Esophagus muscularis mucosa (tissue), 4 donors: ENCODE measurements around the gene HSD3B1.

Experiments used
- EP300 ChIP-seq: sonication (generic); formaldehyde crosslinking; IDR thresholded peaks from one replicate; pipeline ENCODE4 v1.6.1; 2017; ENCODE audit warnings: antibody characterized with exemption
- POLR2A ChIP-seq: fragments of 450-650 bp; IDR thresholded peaks from one replicate; pipeline ENCODE4 v1.6.1; 2017; ENCODE audit warnings: antibody characterized with exemption, moderate library complexity, mild to moderate bottlenecking, low read depth
- POLR2AphosphoS5 ChIP-seq, 2 donors: sonication (generic); formaldehyde crosslinking; IDR thresholded peaks; one replicate each; pipeline ENCODE4 v1.6.1; 2017; ENCODE audit warnings: antibody characterized with exemption in 2 of 2
- TF ChIP-seq, protein P1 (sequence below), 3 experiments: fragments of 200-600 bp in 2 of 3; fragments of 450-650 bp in 1 of 3; sonication (generic) in 2 of 3; IDR thresholded peaks; one replicate each; pipeline ENCODE4 v1.5.1; 2017 to 2019; ENCODE audit warnings: antibody characterized with exemption in 3 of 3, mild to moderate bottlenecking in 2 of 3, moderate library complexity in 1 of 3

DNA sequence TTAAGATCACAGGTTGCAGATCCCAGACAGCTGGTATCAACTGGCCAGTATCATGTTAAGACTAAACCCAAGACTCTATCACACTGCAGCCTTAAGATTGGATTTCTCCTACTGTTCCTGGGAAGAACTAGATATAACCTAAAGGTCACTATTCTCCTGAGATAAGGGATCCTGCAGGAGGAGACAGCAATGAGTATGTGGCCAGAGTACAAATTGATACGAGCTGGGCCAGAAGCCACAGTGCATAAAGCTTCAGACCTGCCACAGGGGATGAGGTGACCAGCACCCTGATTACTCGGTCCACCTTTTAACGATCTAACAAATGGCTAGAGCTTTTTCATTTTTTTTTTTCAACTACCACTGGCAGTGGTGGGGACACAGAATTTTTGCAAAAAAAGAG is 31.0 kb downstream of the HSD3B1 start:
- TF ChIP-seq EP300 (no peak), POLR2A (no peak), POLR2AphosphoS5 (IDR thresholded peaks at IDR 0.05) (no peak)
- TF ChIP-seq, protein P1, sequence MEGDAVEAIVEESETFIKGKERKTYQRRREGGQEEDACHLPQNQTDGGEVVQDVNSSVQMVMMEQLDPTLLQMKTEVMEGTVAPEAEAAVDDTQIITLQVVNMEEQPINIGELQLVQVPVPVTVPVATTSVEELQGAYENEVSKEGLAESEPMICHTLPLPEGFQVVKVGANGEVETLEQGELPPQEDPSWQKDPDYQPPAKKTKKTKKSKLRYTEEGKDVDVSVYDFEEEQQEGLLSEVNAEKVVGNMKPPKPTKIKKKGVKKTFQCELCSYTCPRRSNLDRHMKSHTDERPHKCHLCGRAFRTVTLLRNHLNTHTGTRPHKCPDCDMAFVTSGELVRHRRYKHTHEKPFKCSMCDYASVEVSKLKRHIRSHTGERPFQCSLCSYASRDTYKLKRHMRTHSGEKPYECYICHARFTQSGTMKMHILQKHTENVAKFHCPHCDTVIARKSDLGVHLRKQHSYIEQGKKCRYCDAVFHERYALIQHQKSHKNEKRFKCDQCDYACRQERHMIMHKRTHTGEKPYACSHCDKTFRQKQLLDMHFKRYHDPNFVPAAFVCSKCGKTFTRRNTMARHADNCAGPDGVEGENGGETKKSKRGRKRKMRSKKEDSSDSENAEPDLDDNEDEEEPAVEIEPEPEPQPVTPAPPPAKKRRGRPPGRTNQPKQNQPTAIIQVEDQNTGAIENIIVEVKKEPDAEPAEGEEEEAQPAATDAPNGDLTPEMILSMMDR (IDR thresholded peaks at IDR 0.05), result no peak
